GM12878 (cell line): ENCODE results near the gene FAM25A.
"Not testable (repeated sequence)": the region's sequence is repeated elsewhere in the genome, so short reads cannot be mapped to it uniquely, and the experiment has no call there.

ENCODE experiments used
- FOXM1 ChIP-seq: IDR thresholded peaks from 2 replicates; pipeline ENCODE4 v1.6.1; 2012; ENCODE audit warnings: low read depth, mild to moderate bottlenecking, inconsistent platforms, low read length, moderate library complexity
- POLR2AphosphoS2 ChIP-seq: IDR thresholded peaks from 2 replicates; pipeline ENCODE4 v1.6.1; 2011; ENCODE audit warnings: low read depth, mild to moderate bottlenecking, low read length, improper control_type of control experiment, moderate library complexity

- TF ChIP-seq FOXM1, POLR2AphosphoS2: not testable (repeated sequence)
Observed at GRCh38 chr10:87014986-87015716, 4.9 kb upstream of the FAM25A start.
